ENCODE results near the gene HSPB1.
"Not testable (repeated sequence)": the region's sequence is repeated elsewhere in the genome, so short reads cannot be mapped to it uniquely, and the experiment has no call there.

The HSPB1 gene

DNA sequence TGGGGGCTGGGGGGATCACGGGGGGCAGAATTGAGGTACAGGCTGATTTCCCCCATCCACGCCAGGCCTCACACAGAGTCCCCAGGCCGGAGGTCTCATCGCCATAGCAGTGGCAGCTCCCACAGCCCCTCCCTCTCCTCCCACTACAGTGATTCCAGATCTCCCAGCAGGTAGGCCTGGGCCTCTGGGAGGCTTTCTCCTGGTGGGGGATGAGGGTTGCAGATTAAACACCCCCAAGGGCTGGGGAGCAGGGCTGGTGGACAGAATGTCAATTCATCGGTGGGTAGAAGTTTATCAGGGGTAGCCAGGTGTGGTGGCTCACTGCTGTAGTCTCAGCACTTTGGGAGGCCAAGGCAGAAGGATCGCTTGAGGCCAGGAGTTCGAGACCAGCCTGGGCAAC, 37.2 kb upstream of the HSPB1 start:
- no peak for FAIRE-seq
- TF ChIP-seq POLR2AphosphoS5 (IDR thresholded peaks at IDR 0.05; ENCODE audit: low read depth, low read length) (no peak), PAX5 (IDR thresholded peaks at IDR 0.05; ENCODE audit: insufficient read depth, low read length, severe bottlenecking) (no peak), TAF1 (IDR thresholded peaks at IDR 0.05; ENCODE audit: low read depth, low read length) (no peak), POLR2A (IDR thresholded peaks at IDR 0.05; ENCODE audit: low read depth, low read length) (no peak), SPI1 (IDR thresholded peaks at IDR 0.05; ENCODE audit: low read depth, low read length) (no peak), POU2F2 (IDR thresholded peaks at IDR 0.05; ENCODE audit: low read depth, low read length) (no peak)
- DNase-seq (ENCODE audit: insufficient read length, low spot score): no peak

DNA sequence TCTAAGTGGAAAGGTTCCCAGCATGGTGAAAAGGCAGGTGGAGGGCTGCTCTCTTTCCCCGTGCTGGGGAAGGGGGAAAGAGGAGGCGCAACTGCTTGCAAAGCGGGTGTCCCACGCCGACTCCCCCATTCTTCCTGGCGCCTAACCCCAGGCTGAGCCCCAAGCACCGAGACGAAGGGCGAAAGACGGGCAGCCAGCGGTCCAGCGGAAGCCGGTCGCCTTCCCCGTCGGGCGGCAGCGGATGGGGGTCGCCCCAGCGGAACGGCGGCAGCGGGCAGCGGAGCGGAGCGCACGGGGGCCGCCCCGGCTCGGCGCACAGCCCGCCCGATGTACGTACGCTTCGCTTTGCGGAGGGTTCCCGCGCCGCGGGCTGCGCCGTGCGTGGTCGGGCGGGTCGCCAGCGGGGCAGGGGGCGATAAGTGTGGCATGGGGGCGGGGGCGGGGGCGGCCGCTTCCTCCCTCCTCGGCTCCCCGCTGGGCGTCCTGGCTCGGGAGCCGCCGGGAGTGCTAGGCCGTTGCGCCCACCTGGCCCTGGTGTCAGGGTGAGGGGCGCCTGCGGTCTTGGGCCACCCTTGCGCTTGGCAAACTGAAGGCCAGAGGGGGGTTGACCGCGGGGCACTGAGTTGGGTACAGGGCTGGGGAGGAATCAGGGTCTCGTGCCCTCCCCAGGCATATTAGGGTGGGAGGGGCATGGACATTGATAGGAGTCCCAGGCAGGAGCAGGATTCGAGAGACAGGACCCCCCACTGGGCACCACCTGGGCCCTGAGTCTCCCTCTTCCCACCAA, 35.2 kb upstream of the HSPB1 start:
- DNase-seq (ENCODE audit: insufficient read length, low spot score): no peak
- peak; percentile 69 for FAIRE-seq
- TF ChIP-seq POLR2AphosphoS5 (IDR thresholded peaks at IDR 0.05; ENCODE audit: low read depth, low read length): no peak
- TF ChIP-seq POLR2A (IDR thresholded peaks at IDR 0.05; ENCODE audit: low read depth, low read length): no peak
- TF ChIP-seq SPI1 (IDR thresholded peaks at IDR 0.05; ENCODE audit: low read depth, low read length): no peak
- peak; percentile 94 for TF ChIP-seq PAX5 (IDR thresholded peaks at IDR 0.05; ENCODE audit: insufficient read depth, low read length, severe bottlenecking)
- TF ChIP-seq TAF1 (IDR thresholded peaks at IDR 0.05; ENCODE audit: low read depth, low read length): no peak
- TF ChIP-seq POU2F2 (IDR thresholded peaks at IDR 0.05; ENCODE audit: low read depth, low read length): no peak

- TF ChIP-seq SPI1 (IDR thresholded peaks at IDR 0.05; ENCODE audit: low read depth, low read length) (no peak), TAF1 (IDR thresholded peaks at IDR 0.05; ENCODE audit: low read depth, low read length) (no peak), PAX5 (IDR thresholded peaks at IDR 0.05; ENCODE audit: insufficient read depth, low read length, severe bottlenecking) (no peak), POU2F2 (IDR thresholded peaks at IDR 0.05; ENCODE audit: low read depth, low read length) (no peak), POLR2AphosphoS5 (IDR thresholded peaks at IDR 0.05; ENCODE audit: low read depth, low read length) (no peak), POLR2A (IDR thresholded peaks at IDR 0.05; ENCODE audit: low read depth, low read length) (no peak)
Observed at GRCh38 chr7:76267894-76268183, 34.6 kb upstream of the HSPB1 start.

DNA sequence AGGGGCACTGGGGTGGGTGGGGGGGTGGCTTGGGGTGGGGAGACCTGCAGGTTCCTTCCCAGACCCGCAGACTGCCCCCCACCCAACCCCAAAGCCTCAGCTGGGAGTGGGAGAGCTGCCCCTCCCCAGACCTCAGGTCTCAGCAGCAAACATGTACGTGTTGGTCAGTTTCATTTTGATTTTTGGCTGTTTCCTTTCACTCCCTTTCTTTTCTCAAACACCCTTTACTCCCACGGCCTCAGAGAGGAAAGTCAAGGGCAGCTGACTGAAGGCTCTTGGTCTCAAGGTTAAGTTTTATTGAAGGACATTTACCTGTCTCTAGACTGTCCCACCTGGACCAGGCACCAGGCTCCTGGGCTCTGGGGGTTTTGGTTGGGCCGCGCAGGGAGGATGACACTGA, 34.1 kb upstream of the HSPB1 start:
- DNase-seq (ENCODE audit: insufficient read length, low spot score) (no peak), FAIRE-seq (peak; percentile 76)
- no peak for TF ChIP-seq POLR2A (IDR thresholded peaks at IDR 0.05; ENCODE audit: low read depth, low read length)
- TF ChIP-seq SPI1 (IDR thresholded peaks at IDR 0.05; ENCODE audit: low read depth, low read length): no peak
- no peak for TF ChIP-seq POU2F2 (IDR thresholded peaks at IDR 0.05; ENCODE audit: low read depth, low read length)
- no peak for TF ChIP-seq PAX5 (IDR thresholded peaks at IDR 0.05; ENCODE audit: insufficient read depth, low read length, severe bottlenecking)
- no peak for TF ChIP-seq TAF1 (IDR thresholded peaks at IDR 0.05; ENCODE audit: low read depth, low read length)
- TF ChIP-seq POLR2AphosphoS5 (IDR thresholded peaks at IDR 0.05; ENCODE audit: low read depth, low read length): no peak

More at GRCh38 chr7:76267894-76268183, 34.6 kb upstream of the HSPB1 start:
- FAIRE-seq: no peak
- no peak for DNase-seq (ENCODE audit: insufficient read length, low spot score)

DNA sequence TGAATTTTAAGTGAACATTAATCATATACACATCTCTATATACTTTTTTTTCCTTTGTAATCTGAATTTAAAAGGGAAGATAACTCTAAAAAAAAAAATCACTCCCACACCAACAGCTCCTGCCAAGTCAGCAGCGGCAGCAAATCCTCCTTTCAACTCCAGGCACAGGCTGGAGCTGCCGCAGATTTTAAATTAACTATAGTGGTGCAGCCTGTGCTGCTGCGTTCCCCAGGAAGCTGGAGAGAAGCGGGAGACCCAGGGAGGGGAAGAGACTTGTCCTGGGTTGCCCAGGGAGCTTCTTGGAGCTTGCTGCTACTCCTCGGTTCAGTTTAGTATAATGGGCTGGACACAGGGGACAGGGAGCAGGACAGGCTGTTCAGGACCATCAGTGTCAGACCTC, 32.6 kb upstream of the HSPB1 start:
- TF ChIP-seq POU2F2 (IDR thresholded peaks at IDR 0.05; ENCODE audit: low read depth, low read length): no peak
- TF ChIP-seq PAX5 (IDR thresholded peaks at IDR 0.05; ENCODE audit: insufficient read depth, low read length, severe bottlenecking): no peak
- no peak for TF ChIP-seq POLR2A (IDR thresholded peaks at IDR 0.05; ENCODE audit: low read depth, low read length)
- TF ChIP-seq TAF1 (IDR thresholded peaks at IDR 0.05; ENCODE audit: low read depth, low read length): no peak
- no peak for TF ChIP-seq POLR2AphosphoS5 (IDR thresholded peaks at IDR 0.05; ENCODE audit: low read depth, low read length)
- no peak for TF ChIP-seq SPI1 (IDR thresholded peaks at IDR 0.05; ENCODE audit: low read depth, low read length)
- no peak for DNase-seq (ENCODE audit: insufficient read length, low spot score)
- FAIRE-seq: no peak

GRCh38 chr7:76271384-76271783, 31.1 kb upstream of the HSPB1 start:
- DNase-seq (ENCODE audit: insufficient read length, low spot score); FAIRE-seq: not testable (repeated sequence)

GRCh38 chr7:76272142-76272541, 30.3 kb upstream of the HSPB1 start:
- FAIRE-seq (no peak), DNase-seq (ENCODE audit: insufficient read length, low spot score) (no peak)
- no peak for TF ChIP-seq POLR2AphosphoS5 (IDR thresholded peaks at IDR 0.05; ENCODE audit: low read depth, low read length)
- TF ChIP-seq POLR2A (IDR thresholded peaks at IDR 0.05; ENCODE audit: low read depth, low read length): no peak
- TF ChIP-seq PAX5 (IDR thresholded peaks at IDR 0.05; ENCODE audit: insufficient read depth, low read length, severe bottlenecking): no peak
- no peak for TF ChIP-seq POU2F2 (IDR thresholded peaks at IDR 0.05; ENCODE audit: low read depth, low read length)
- TF ChIP-seq TAF1 (IDR thresholded peaks at IDR 0.05; ENCODE audit: low read depth, low read length): no peak
- no peak for TF ChIP-seq SPI1 (IDR thresholded peaks at IDR 0.05; ENCODE audit: low read depth, low read length)

GRCh38 chr7:76272851-76273497, 29.5 kb upstream of the HSPB1 start:
- TF ChIP-seq POU2F2 (IDR thresholded peaks at IDR 0.05; ENCODE audit: low read depth, low read length) (no peak), SPI1 (IDR thresholded peaks at IDR 0.05; ENCODE audit: low read depth, low read length) (0 out of 2 replicates have a peak, but pooled peaks have one; percentile 7)
- peak; percentile 58 for FAIRE-seq
- no peak for DNase-seq (ENCODE audit: insufficient read length, low spot score)

DNA sequence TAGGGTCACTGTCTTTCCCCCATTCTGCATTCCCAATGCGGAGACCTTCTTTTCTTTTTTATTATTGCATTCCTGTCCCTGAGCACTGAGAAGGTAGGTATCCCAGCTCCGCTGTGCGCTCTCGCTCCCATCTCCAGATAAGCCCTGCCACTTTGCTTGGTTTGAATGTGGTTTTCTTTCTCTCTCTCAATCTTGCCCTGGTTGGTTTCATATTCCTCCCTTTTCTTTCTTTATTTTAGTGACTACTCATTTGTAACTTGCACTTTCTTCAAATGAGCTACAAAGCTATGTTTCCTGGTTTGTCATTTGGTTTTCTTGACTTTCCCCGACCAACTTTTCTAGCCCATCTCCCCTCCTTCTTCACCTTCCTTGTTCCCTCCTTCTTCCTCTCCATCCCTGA, 29.0 kb upstream of the HSPB1 start:
- TF ChIP-seq TAF1 (IDR thresholded peaks at IDR 0.05; ENCODE audit: low read depth, low read length): no peak
- TF ChIP-seq POU2F2 (IDR thresholded peaks at IDR 0.05; ENCODE audit: low read depth, low read length): no peak
- TF ChIP-seq SPI1 (IDR thresholded peaks at IDR 0.05; ENCODE audit: low read depth, low read length): no peak
- no peak for TF ChIP-seq POLR2A (IDR thresholded peaks at IDR 0.05; ENCODE audit: low read depth, low read length)
- TF ChIP-seq PAX5 (IDR thresholded peaks at IDR 0.05; ENCODE audit: insufficient read depth, low read length, severe bottlenecking): no peak
- TF ChIP-seq POLR2AphosphoS5 (IDR thresholded peaks at IDR 0.05; ENCODE audit: low read depth, low read length): no peak
- no peak for FAIRE-seq
- no peak for DNase-seq (ENCODE audit: insufficient read length, low spot score)

- no peak for TF ChIP-seq POLR2AphosphoS5 (IDR thresholded peaks at IDR 0.05; ENCODE audit: low read depth, low read length)
- FAIRE-seq (no peak), DNase-seq (ENCODE audit: insufficient read length, low spot score) (no peak)
Observed at GRCh38 chr7:76278540-76278939, 23.9 kb upstream of the HSPB1 start.

All from GM12891 (cell line).